Measurements from ENCODE around the gene DCTN2.

GRCh38 chr12:57511161-57511560 lies 35.8 kb downstream of the DCTN2 start:
- TF ChIP-seq POLR2A (IDR thresholded peaks at IDR 0.05) (no peak), CTCF (IDR thresholded peaks at IDR 0.05) (no peak), EP300 (IDR thresholded peaks at IDR 0.05) (no peak)
